NCI-H1436 (cell line): ENCODE measurements around the gene MRPL21.

Experiments used
- DNase-seq: peaks from one replicate; lab custom pipeline; 2025; lab: John Stamatoyannopoulos, UW

The MRPL21 gene

GRCh38 chr11:68935066-68935465 is 31.4 kb upstream of the MRPL21 start:
- DNase-seq, result no peak

- DNase-seq, result no peak
Measured at GRCh38 chr11:68934666-68935065, 31.0 kb upstream of the MRPL21 start.

- DNase-seq, result no peak
Measured at GRCh38 chr11:68934321-68934645, 30.7 kb upstream of the MRPL21 start.

- DNase-seq, result no peak
Measured at GRCh38 chr11:68933605-68934320, 30.1 kb upstream of the MRPL21 start.

GRCh38 chr11:68932933-68933577 is 29.4 kb upstream of the MRPL21 start:
- DNase-seq, result no peak

- DNase-seq, result no peak
Measured at GRCh38 chr11:68932358-68932757, 28.7 kb upstream of the MRPL21 start.

GRCh38 chr11:68931911-68932310 is 28.3 kb upstream of the MRPL21 start:
- DNase-seq, result no peak

- DNase-seq, result no peak
Measured at GRCh38 chr11:68930991-68931855, 27.6 kb upstream of the MRPL21 start.

- no peak for DNase-seq
Measured at GRCh38 chr11:68929706-68930570, 26.3 kb upstream of the MRPL21 start.

GRCh38 chr11:68929135-68929534 is 25.5 kb upstream of the MRPL21 start:
- DNase-seq, result no peak

- no peak for DNase-seq
Measured at GRCh38 chr11:68928136-68928880, 24.7 kb upstream of the MRPL21 start.

- DNase-seq, result no peak
Measured at GRCh38 chr11:68927280-68928135, 23.9 kb upstream of the MRPL21 start.

GRCh38 chr11:68925611-68926010 is 22.0 kb upstream of the MRPL21 start:
- no peak for DNase-seq

- DNase-seq, result no peak
Measured at GRCh38 chr11:68924073-68924925, 20.7 kb upstream of the MRPL21 start.

GRCh38 chr11:68923614-68924013 is 20.0 kb upstream of the MRPL21 start:
- no peak for DNase-seq

- DNase-seq, result no peak
Measured at GRCh38 chr11:68916439-68916838, 12.8 kb upstream of the MRPL21 start.

- DNase-seq, result no peak
Measured at GRCh38 chr11:68914761-68915160, 11.1 kb upstream of the MRPL21 start.

GRCh38 chr11:68913188-68913587 is 9.6 kb upstream of the MRPL21 start:
- DNase-seq, result no peak

- DNase-seq, result no peak
Measured at GRCh38 chr11:68912254-68912653, 8.6 kb upstream of the MRPL21 start.
